HG03108 (cell line): ENCODE data around the gene AMIGO2.
"Not testable (repeated sequence)": the region's sequence is repeated elsewhere in the genome, so short reads cannot be mapped to it uniquely, and the experiment has no call there.

Experiments used
- ATAC-seq: cut with Tn5 transposase; IDR thresholded peaks from one replicate; pipeline ENCODE4 v1.9.1; 2021; ENCODE audit warnings: moderate library complexity; ENCODE audit not compliant: unreplicated experiment

Gene AMIGO2

DNA sequence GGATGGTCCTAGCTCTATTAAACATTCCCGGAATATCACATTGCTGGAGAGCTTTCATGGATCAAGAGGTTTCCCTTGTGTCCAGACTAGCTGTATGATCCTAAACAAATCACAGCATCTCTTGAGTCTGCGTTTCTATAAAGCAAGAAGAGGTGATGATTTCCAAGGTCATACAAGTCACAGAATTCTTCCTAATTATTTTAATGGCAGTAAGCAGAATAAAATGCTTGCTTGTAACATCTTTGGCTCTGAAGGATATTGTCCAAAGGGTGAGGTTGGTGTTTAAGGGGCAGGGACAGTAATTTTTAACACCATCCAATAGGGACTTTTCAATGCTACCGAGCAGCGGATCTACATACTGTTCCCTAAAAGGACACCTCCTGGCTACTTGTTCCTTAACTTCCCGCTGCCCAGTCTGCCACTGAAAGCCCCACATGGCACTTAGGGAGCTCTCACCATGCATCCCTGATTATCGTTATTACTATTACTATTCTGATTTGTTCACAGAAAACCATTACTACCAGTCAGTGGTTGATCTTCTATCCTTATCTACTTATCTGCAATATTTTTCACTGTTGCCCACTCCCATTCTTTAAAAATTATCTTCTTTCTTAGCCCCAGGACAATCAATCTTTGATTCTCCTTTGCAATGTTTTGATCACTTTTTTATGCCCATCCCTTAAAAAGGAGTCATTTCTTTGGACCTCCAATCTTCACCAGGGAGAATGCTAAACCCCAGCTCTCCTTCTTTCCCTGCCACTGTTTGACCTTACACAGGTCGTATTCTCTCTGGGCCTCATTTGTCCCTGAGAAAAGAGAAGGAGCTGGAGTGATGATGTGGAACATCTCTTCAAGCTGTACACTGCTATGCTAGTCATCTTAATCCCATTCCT, 4.3 kb downstream of the AMIGO2 start:
- no peak for ATAC-seq

DNA sequence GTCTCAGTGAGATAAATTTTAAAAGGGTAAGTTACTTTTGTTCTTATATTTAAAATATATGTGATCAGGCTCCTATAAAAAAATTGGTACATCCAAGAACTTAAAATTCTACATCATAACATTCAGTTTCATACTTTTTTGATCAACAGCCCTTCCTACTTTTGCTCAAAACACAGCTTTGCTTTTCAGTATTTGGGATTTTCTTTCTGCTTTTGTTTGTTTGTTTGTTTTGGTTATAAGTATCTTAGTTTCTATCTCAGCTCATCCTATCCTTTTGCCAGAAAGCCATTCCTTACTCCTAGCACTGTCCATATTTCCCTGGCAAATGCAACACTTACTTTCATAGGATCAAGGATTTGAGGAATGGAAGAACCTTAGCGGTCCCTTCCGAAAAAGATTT, 5.0 kb downstream of the AMIGO2 start:
- no peak for ATAC-seq

DNA sequence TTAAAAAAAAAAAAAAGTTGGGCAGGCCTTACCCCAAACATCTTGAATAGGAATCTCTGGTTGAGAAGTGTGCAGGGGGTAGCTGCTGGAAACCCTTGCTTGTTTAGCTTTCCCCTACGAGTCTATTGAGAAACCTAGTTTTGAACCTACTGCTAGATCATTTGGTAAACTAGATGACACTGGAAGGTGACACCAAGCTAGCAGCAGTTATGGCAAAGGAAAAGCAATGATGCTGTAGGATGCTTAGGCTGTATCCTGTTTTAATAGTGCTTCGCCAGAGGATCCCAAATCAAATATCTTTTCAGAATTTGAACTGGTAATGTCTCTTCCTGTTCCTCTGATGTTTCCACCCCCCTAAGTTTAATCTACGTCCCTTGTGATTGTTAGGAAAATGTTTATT, 5.8 kb downstream of the AMIGO2 start:
- ATAC-seq = no peak

DNA sequence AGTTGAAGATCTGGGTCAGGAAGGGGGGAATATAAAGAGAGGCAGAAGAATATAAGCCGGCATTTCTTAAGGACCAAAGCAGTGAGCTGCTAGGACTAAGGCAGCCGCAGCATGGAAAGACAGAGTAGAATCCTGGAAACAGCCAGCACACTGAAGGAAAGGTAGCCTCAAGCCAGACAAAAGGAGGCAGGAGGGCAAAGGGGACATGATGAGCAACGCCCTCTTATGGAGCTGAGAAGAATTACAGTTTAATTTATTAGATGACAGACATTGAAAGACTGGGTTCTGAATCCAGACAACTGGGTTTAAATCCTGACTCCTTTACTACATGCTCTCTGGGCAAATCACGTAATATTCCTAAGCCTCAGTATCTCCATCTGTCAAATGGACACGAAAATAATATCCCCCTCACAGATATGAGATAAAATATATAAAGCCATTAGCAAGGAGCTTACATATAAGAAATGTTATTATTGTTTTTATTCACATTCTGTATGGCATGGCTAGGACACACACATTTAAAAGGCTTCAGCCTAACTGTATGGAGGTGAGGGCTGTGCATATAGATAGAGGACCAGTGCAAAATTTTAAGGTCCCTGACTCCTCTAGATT, 8.4 kb downstream of the AMIGO2 start:
- no peak for ATAC-seq

DNA sequence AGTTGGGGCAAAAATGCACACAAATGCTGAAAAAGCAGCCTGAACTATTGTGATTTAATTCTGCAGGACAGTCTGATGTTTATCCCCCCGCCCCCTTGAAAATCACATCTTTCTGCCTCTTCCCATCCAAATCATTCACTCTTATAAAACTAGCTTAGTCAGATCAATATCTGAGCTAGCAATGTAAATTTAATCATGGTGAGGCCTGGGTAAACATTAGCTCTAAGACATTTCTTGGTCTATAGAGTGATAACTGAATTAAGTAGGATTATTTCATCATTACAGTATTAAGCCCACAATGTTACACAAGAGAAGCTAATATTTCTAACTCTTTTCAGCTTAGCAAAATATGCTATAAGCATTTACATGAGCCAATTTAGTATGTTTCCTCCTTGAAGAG, 9.4 kb downstream of the AMIGO2 start:
- ATAC-seq = no peak

DNA sequence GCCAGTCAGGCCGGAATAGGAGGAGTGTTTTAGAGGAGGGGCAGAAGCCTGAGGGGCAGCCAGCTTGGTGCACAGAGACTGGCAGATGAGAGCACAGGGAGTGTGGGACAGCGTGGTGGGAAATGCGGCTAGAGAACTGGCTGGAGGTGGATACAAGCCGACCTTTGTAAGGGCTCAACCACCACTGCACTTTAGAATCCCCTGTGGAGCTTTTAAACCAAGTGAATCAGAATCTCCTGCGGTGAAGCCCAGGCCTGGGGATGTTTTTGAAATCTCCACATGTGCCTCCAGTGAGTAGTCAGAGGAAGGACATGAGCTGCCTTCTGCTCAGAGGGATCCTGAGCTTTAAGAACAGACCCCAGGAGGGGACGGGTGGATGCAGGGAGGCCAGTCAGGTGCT, 11.2 kb downstream of the AMIGO2 start:
- ATAC-seq = no peak

DNA sequence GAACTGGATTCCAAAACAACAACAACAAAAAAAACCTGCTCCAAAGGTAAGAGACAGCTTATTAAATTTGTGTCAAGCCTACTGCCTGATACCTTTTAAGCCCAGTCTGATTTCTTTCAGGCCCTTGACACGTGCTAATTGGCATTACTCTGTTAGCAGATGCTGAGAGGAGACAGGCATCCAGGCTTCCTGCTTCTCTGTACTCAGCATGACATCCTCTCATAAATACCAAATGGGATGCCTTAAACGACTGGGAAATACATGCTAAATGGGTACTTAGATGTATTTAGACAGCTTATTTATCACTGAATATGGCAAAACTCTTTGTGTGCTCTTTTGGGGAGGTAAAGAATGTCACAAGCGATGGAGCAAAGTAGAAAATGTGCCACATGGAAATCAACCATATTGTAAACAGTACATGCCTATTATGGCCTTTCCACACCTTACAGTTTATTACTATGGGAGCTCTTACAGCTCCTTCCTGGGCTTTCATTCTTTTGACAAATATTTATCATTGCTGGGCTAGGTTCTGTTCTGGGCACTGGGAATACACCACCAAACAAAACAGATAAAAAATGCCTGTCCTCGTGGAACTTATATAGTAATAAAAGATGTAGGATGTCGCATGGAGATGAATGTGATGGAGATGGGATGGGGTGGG, 11.9 kb downstream of the AMIGO2 start:
- no peak for ATAC-seq

DNA sequence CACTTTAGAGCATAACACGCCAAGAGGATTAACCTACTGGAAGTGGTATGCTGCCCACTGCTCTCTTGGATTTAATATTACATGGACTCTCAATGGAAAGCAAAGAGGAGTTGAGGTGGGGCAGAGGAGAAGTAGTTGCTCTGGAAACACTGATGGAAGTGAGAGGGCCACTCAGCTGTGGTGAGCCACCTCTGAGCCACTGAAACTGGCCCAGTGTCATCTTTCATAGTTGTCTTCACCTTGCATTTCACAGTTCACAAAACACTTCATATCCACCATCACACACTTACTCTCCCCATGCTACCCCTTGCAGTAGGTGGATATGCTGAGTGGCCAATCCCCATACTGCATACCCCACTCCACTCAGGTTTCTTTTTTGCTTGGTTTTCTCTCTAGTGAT, 12.6 kb downstream of the AMIGO2 start:
- no peak for ATAC-seq

DNA sequence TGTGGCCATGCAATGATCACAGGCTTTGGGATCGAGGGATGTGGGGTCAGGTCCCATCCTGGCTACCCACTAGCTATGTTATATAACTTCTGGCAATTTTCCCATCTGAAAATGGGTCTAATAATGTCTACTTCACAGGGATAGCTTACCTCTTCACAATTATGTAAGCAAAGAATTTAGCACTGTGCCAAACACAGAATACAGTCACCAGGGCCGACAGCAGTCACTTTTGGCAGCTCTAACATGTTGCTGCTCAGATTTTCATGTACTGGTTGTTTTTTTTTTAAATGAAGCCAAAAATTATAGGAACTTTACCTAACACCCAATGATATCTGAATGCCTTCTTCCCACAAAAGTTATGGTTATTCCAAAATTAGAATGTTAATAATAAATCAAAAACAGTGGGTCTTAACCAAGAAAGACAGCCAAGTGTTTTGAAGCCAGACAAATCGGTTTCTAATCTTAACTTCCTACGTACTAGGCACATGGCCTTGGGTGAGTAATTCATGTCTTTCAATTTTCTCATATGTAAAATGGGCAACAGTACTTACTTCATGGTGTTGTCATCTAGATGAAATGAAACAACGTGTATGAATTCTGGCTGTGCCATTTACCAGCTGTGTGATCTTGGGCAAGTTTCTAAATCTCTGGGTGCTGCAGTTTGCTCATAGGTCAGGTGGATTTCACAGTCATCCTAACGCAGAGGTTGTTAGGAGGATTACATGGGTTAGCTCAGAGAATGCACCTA, 13.3 kb downstream of the AMIGO2 start:
- ATAC-seq = no peak

DNA sequence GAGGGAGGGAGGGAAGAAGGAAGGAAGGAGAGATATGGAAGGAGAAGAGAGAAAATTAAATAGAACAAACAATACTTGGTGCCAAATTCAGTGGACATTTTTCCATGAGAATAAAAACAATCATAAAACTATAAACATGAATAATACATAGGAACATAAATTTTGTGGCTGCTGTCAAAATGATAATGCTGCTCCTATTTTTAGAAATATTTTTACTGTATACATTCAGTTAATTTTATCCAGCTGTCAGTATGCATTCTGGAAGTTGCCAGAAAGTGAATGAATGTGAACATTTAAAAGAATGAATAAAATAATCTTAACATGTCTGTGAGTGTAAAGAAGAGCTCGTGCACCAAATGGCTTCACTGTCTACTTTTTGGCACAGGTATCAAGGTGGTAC, 14.2 kb downstream of the AMIGO2 start:
- no peak for ATAC-seq

DNA sequence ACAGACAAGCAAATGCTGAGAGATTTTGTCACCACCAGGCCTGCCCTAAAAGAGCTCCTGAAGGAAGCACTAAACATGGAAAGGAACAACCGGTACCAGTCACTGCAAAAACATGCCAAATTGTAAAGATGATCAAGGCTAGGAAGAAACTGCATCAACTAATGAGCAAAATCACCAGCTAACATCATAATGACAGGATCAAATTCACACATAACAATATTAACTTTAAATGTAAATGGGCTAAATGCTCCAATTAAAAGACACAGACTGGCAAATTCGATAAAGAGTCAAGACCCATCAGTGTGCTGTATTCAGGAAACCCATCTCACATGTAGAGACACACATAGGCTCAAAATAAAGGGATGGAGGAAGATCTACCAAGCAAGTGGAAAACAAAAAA, 21.1 kb downstream of the AMIGO2 start:
- not testable (repeated sequence) for ATAC-seq

DNA sequence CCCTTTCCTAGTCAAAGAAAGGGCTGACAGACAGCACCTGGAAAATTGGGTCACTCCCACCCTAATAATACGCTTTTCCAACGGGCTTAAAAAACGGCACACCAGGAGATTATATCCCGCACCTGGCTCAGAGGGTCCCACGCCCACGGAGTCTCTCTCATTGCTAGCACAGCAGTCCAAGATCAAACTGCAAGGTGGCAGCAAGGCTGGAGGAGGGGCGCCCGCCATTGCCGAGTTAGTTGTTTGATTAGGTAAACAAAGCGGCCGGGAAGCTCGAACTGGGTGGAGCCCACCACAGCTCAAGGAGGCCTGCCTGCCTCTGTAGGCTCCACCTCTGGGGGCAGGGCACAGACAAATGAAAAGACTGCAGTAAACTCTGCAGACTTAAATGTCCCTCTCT, 22.8 kb downstream of the AMIGO2 start:
- not testable (repeated sequence) for ATAC-seq

DNA sequence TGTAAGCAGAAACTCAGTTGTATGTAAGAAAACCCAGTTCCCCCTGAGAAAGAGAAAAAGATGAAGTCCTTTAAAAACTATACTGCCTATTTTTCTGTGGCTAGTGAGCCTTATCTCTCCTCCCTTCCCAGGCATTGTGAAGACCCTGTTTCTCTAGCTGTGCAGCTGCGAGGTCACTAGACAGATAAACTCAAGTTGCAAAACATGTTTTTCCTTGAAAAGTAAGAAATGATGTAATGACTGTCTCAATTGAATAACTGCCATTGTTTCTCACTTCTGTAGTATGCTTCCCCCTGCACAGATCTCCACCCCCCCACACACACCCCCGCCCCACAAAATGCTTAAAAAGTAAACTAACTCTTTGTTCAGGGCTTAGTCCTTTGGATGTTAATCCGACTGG, 23.9 kb downstream of the AMIGO2 start:
- not testable (repeated sequence) for ATAC-seq

DNA sequence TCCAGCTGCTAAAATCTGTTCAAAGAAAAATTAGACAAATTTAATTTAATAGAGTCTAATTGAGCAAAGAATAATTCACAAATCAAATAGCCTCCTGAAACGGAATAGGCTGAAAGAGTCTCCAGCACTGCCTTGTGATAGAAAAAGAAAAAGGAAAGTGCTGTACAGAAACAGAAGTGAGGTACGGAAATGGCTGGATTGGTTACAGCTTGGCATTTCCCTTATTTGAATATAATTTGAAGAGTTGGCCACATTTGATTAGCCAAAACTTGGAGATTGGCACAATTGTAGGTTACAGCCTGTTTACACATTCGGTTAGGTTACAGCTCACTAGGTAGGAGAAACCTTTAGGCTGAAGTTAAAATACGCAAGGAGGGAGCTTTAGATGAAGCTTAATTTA, 25.1 kb downstream of the AMIGO2 start:
- no peak for ATAC-seq

DNA sequence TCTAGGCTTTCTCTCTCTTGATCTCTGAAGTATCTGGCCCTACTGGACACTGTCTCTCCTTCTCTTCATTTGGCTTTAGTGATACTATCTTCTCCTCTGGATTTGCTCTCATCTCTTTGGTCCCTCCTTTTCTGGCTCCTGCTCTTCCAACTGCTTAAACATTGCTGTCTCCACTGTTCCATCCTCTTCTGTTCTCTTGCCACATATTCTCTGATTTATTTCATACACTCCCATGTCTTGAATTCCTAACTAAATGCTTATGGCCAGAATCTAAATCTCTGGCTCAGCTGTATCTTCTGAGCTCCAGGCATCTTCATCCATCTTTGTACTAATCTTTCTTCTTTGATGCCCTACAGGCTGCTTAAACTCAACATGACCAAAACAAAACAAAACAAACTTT, 25.8 kb downstream of the AMIGO2 start:
- no peak for ATAC-seq

DNA sequence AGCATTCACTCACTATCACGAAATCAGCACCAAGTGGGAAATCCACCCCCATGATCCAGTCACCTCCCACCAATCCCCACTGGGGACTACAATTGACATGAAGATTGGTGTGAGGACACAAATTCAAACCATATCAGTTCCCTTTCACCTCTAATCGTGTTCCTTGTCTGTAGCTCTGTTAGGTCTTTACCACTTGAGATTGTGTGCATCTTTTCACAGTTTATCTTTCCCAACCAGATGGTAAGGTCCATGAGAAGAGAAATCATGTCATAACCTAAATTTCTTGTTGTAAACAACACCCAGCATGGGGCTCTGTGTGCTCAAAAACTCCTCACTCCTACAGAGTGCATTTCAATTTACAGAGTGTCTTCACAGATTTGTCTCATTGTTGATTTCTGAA, 27.5 kb downstream of the AMIGO2 start:
- ATAC-seq = no peak

DNA sequence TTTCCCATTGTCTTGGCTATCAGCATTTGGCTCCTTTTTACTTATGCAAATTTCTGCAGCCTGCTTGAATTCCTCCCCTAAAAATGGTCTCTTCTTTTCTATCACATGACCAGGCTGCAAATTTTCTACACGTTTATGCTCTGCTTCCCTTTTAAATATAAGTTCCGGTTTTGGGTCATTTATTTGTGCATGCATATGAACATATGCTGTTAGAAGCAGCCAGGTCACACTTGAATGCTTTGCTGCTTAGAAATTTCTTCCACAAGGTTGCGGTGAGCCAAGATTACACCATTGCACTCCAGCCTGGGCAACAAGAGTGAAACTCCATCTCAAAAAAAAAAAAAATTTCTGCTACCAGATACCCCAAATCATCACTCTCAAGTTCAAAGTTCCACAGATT, 28.5 kb downstream of the AMIGO2 start:
- ATAC-seq = not testable (repeated sequence)

DNA sequence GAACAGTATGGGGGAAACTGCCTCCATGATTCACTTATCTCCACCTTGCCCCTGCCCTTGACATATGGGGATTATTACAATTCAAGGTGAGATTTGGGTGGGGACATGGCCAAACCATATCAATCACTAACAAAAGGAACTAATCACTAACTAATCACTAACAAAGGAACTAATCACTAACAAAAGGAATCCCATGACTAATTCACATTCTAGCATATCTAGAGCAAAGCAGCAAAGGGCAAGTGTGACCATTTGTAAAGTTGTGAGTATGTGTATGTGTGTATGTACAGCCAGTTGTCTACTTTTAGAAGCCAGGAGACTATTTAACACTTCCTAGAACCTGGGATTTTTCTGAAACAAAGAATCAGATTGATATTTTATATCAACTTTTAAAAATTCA, 31.2 kb downstream of the AMIGO2 start:
- ATAC-seq = no peak

DNA sequence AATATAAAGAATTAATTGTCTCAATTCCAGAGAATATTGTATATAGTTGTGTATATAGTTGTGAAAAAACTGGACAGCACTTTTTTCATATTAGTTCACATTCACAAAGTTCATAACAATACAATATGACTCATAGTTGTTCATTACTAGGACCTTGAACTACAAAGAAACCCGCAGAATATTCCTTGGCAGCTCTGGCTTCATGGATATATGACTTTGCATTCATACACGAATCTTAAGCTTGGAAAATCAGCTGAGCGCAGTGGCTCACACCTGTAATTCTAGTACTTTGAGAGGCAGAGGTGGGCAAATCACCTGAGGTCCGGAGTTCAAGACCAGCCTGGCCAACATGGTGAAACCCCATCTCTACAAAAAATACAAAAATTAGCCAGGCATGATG, 38.4 kb downstream of the AMIGO2 start:
- no peak for ATAC-seq

DNA sequence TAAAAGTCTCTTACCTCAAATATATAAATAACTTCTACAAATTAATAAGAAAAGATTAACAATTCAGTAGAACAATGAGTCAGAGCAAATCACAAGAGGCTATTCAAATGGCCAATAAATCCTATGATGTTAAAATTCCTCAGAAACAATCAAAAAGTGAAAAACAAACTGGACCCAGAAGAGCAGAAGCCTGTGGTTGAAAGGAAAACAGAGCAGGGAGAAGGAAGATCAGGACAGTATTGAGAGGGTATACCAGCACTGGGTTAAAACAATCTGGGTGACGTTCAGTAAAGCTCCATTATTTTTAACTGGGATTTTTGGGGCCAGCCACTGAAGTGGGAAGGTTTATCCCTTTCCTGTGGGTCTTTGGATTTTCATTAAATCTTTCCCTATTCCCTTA, 40.0 kb downstream of the AMIGO2 start:
- no peak for ATAC-seq

DNA sequence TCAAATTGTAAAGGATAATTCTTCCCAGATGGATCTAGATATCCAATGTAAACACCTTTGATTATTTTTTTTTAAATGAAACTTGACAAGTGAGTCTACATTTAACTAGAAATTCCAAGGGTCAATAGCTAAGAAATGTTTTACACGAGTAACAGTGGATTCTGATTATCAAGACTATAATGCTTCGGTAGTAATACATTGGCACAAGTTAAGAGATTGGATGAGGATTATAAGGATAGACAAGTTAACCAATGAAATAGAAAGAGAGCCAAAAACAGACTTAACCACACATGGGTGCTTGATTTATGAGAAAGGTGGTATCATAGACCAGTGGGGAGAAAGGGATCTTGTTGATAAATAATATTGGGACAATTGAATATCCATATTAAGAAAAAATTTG, 40.7 kb downstream of the AMIGO2 start:
- ATAC-seq = no peak
